Duodenal mucosa (tissue), 2 donors: ENCODE data around the gene GSTT2B.
"Not testable (repeated sequence)": the region's sequence is repeated elsewhere in the genome, so short reads cannot be mapped to it uniquely, and the experiment has no call there.

Experiments
- H3K27ac ChIP-seq: one replicate; pipeline ENCODE4 v1.7.0; 2013; ENCODE audit warnings: low read depth, low read length
- H3K27me3 ChIP-seq, 2 donors: one replicate each; pipeline ENCODE4 v1.7.0; 2013; ENCODE audit warnings: low read length in 2 of 2, control low read depth in 1 of 2; ENCODE audit not compliant: insufficient read depth in 2 of 2, control insufficient read depth in 1 of 2
- H3K36me3 ChIP-seq, 2 donors: one replicate each; pipeline ENCODE4 v1.7.0; 2013; ENCODE audit warnings: low read length in 2 of 2, control low read depth in 1 of 2; ENCODE audit not compliant: insufficient read depth in 2 of 2, control insufficient read depth in 1 of 2
- H3K4me1 ChIP-seq, 2 donors: one replicate each; pipeline ENCODE4 v1.7.0; 2013; ENCODE audit warnings: low read length in 2 of 2, control low read depth in 1 of 2; ENCODE audit not compliant: insufficient read depth in 2 of 2, control insufficient read depth in 1 of 2
- H3K4me3 ChIP-seq, 2 donors: one replicate each; pipeline ENCODE4 v1.7.0; 2013; ENCODE audit warnings: low read length in 2 of 2, low read depth in 1 of 2
- H3K9ac ChIP-seq, 2 donors: one replicate each; pipeline ENCODE4 v1.7.0; 2013; ENCODE audit warnings: low read length in 2 of 2, low read depth in 1 of 2
- H3K9me3 ChIP-seq, 2 donors: one replicate each; pipeline ENCODE4 v1.7.0; 2013; ENCODE audit warnings: low read length in 2 of 2, control low read depth in 1 of 2; ENCODE audit not compliant: control insufficient read depth in 1 of 2

Gene GSTT2B

DNA sequence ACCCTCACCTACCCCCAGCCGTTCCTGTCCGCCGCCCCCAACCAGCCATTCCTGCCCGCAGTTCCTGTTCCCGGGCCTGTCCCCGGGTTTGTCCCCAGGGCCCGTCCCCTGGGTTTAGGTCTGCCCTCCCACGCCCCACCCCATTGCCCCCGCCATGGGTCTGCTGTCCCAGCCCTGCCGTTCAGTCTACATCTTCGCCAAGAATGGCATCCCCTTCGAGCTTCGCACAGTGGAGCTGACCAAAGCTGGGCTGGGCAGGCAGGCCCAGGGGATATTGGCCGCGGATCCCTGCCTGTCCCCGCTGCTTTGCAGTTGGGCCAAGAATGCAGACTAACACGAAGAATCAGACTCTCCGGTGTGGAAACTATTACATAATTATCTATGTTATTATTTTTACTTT is 11.2 kb downstream of the GSTT2B start:
- H3K9ac ChIP-seq, H3K36me3 ChIP-seq, H3K27ac ChIP-seq, H3K9me3 ChIP-seq, H3K27me3 ChIP-seq, H3K4me1 ChIP-seq, H3K4me3 ChIP-seq: not testable (repeated sequence)

DNA sequence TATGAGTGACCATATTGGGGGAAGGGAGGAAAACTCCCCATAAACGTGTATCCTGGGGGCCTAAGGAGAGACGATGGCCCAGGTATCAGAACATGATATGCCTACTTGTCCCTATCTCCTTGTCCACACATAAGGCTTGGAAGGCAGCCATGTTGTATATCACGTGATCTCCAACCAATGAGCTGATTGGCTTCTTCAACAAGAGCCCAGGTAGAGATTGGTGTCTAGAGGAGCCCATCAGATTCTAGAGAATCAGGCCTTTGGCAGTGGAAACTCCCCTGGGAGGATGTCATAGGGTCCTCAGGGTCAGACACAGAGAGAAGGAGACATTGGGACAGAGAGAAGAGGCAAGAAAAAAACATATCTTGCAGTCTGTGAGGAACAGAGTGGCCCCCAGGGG is 13.6 kb downstream of the GSTT2B start:
- H3K4me3 ChIP-seq, H3K27me3 ChIP-seq, H3K9ac ChIP-seq, H3K36me3 ChIP-seq, H3K9me3 ChIP-seq, H3K4me1 ChIP-seq, H3K27ac ChIP-seq: not testable (repeated sequence)

DNA sequence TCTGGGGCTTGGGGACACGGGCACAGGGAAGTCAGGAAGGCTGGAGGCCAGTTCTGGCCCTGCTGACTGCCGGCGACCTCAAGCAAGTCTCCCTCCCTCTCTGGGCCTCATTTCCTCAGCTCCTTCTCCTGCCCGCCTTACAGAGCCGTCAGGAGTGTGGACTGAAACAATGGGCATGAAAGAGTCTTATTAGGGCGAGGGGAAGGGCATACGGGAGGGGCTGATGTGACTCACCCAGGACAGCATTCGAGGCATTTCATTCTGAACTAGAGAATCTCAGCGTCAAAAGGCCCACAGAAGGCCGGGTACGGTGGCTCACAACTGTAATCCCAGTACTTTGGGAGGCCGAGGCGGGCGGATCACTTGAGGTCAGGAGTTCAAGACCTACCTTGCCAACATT is 20.8 kb downstream of the GSTT2B start:
- not testable (repeated sequence) for H3K27me3 ChIP-seq, H3K36me3 ChIP-seq, H3K9me3 ChIP-seq

DNA sequence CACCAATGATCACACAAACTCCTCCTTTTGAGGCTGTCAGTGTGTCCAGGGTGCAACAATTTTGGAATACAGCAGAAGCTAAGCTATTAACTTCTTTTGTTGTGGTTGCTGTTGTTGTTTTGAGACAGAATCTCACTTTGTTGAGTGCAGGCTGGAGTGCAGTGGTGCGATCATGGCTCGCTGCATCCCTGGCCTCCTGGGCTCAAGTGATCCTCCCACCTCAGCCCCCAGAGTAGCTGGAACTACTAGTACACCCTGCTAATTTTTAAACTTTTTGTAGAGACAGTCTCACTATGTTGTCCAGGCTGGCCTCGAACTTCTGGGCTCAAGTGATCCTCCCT is 22.0 kb downstream of the GSTT2B start:
- Histone ChIP-seq H3K9me3 (no peaks in the 10 kb centered on the region), H3K27me3 (no peaks in the 10 kb centered on the region), H3K9ac (no peak overlapping the region), H3K27ac (no peak overlapping the region), H3K4me1 (no peaks in the 10 kb centered on the region), H3K4me3 (no peak overlapping the region), H3K36me3 (no peaks in the 10 kb centered on the region)

More for the DNA sequence above, 20.8 kb downstream of the GSTT2B start:
- not testable (repeated sequence) for H3K9ac ChIP-seq, H3K4me1 ChIP-seq, H3K4me3 ChIP-seq, H3K27ac ChIP-seq

DNA sequence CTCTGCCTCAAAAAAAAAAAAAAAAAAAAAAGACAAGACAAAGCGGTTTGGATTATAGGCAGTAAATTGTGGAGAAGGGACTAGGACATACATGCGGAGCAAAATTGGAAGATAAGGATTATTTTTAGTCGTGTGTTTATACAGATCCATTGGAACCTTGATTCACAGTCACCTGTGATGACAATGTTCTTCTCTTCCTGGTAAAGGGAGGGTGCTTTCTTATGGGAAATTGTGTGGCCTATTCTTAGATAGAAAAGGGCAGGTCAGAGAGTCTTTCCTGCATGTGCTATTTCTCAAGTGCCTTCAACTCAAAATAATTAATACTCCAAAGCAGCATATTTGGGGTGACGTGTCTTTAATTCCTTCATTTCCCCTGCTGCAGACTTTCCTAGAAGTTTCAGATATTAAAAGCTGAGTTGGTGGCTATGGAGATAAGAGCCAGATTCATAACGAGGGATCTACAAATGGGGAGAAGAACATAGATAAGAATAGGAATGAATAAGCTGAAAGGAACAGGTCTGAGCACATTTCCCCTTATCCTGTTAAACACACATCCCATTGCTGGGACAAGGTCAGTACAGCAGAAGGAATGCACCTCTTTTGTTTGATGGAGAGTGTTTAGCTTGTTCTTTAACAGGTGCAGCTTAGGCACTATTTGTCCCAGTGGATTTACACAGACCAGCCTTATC is 22.5 kb downstream of the GSTT2B start:
- H3K9me3 ChIP-seq = no peaks in the 10 kb centered on the region
- H3K36me3 ChIP-seq = no peaks in the 10 kb centered on the region
- no peak overlapping the region for H3K27ac ChIP-seq
- H3K27me3 ChIP-seq = no peaks in the 10 kb centered on the region
- H3K4me3 ChIP-seq = no peak overlapping the region
- no peak overlapping the region for H3K9ac ChIP-seq
- H3K4me1 ChIP-seq = no peaks in the 10 kb centered on the region

DNA sequence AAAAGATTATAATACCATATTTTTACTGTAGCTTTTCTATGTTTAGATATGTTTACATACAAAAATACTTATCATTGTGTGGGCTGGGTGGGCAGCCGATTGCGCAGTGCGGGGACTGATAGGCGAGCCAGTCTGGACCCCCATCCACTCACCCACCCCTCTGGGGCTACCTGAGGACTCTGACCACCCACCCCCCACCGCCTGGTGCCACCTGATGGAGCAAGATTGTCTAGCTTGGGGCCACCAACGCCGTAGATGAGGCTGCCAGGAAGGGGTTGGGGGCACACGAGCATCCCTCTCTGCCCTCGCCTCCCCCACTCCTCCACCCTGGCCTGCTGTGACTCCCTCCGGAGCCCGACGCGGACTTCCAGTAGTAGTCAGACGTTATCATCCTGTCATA is 34.4 kb downstream of the GSTT2B start:
- H3K27ac ChIP-seq = no peak overlapping the region
- H3K4me3 ChIP-seq = no peak overlapping the region
- H3K36me3 ChIP-seq = peaks cover 0 to 61% of the 10 kb centered on the region in 2 donors
- no peaks in the 10 kb centered on the region for H3K27me3 ChIP-seq
- no peaks in the 10 kb centered on the region for H3K4me1 ChIP-seq
- H3K9me3 ChIP-seq = peaks cover 4 to 17% of the 10 kb centered on the region in 2 donors
- no peak overlapping the region for H3K9ac ChIP-seq

DNA sequence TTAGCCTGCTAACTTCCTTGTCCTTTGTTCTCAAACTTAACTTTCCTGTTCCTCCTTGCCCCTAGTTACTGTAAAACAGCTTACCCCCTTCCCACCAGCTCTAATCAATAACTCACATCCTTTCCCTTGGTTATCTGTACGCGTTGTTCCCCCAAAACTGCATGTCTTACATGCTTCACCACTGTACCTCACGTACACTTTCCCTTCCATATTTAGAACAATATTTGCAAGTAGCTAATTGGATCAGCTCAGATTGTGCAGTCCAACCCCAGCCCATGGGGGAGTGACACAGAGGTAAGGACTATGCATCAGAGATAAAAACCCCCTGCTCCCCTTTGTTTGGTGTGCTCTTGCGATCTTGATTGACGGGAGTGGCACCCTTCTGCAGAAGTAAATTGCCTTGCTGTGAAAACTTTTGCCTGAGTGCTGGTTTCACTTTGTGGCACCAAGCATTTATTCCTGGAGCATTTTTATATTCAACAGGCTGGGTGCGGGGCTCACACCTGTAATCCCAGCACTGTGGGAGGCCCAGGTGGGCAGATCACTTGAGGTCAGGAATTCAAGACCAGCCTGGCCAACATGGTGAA is 35.9 kb downstream of the GSTT2B start:
- Histone ChIP-seq H3K9ac (no peak overlapping the region), H3K4me3 (no peak overlapping the region), H3K27ac (no peak overlapping the region), H3K36me3 (peaks cover 0 to 62% of the 10 kb centered on the region in 2 donors), H3K4me1 (no peaks in the 10 kb centered on the region), H3K27me3 (no peaks in the 10 kb centered on the region), H3K9me3 (peaks cover 4 to 17% of the 10 kb centered on the region in 2 donors)

DNA sequence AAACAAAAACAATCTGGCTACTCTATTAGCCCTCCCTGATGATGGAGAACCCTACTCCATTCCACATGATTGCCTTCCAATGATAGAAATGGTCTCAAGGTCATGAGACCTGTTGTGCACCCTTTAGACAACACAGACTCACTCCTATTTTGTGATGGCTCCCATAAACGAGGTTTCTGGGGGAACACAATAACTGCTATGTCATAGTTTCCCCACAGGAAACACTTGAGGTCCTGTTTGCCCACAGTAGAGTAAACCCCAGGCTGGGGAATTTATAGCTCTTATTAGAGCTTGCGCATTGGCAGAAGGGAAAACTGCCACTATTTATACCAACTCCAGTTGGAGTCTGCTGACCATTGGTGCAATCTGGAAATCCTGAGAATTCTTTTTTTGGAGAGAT is 38.1 kb downstream of the GSTT2B start:
- Histone ChIP-seq H3K9ac (no peak overlapping the region), H3K27me3 (no peaks in the 10 kb centered on the region), H3K9me3 (peaks cover 4 to 17% of the 10 kb centered on the region in 2 donors), H3K27ac (no peak overlapping the region), H3K36me3 (peaks cover 0 to 54% of the 10 kb centered on the region in 2 donors), H3K4me1 (no peaks in the 10 kb centered on the region), H3K4me3 (no peak overlapping the region)

DNA sequence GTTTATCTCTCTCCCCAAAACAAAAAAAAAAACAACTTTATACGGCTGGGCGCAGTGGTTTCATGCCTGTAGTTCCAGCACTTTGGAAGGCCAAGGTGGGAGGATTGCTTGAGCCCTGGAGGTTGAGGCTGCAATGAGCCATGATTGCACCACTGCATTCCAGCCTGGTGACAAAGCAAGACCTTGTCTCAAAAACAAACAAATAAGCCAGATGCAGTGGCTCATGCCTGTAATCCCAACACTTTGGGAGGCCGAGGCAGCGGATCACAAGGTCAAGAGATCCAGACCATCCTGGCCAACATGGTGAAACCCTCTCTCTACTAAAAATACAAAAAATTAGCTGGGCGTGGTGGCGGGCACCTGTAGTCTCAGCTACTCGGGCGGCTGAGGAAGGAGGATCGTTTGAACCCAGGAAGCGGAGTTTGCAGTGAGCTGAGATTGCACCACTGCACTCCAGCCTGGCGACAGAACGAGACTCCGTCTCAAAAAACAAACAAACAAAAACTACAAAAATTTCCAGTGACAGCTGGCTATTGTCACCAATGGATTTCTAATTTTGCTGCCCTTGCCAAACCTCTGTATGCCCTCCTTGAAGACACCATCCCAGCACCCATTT is 39.3 kb downstream of the GSTT2B start:
- H3K27ac ChIP-seq, H3K4me3 ChIP-seq: not testable (repeated sequence)

DNA sequence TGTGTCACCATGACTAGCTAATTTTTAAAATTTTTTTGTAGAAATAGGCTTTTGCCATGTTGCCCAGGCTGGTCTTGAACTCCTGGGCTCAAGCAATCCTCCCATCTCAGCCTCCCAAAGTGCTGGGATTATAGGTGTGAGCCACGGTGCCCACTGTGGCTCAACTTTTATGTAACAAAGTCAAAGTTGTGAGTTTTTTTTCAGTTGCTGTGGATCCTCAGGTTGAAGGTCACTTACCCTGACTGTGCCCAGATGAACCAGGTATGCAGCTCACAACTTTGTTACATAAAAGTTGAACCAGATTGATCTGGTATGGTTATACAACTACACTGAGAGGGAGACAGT is 40.8 kb downstream of the GSTT2B start:
- H3K27ac ChIP-seq, H3K9ac ChIP-seq, H3K9me3 ChIP-seq, H3K4me3 ChIP-seq, H3K27me3 ChIP-seq, H3K4me1 ChIP-seq: not testable (repeated sequence)
- H3K36me3 ChIP-seq = peaks cover 0 to 42% of the 10 kb centered on the region in 2 donors

More for the DNA sequence above, 39.3 kb downstream of the GSTT2B start:
- H3K4me1 ChIP-seq, H3K27me3 ChIP-seq, H3K9ac ChIP-seq: not testable (repeated sequence)
- Histone ChIP-seq H3K9me3 (peaks cover 4 to 17% of the 10 kb centered on the region in 2 donors), H3K36me3 (peaks cover 0 to 52% of the 10 kb centered on the region in 2 donors)
